HepG2 (cell line): ENCODE results near the gene TNFSF9. TPM values are rescaled to one million over a fixed set of nuclear protein-coding genes. Genes with fewer than 3 reads are reported as not detected.

ENCODE experiments used
- ATAC-seq: fragments of 200-7000 bp; cut with Tn5 transposase; 3 replicates; pipeline ENCODE4 v1.9.1; 2020; ENCODE audit warnings: mild to moderate bottlenecking, moderate library complexity
- BruUV-seq: library from RNA; stranded (reverse); fragments of 400-500 nt; replicated peaks from 2 replicates; lab custom pipeline; 2021; lab: Mats Ljungman, UMichigan
- CTCF ChIA-PET: fragments of 300-600 bp; formaldehyde crosslinking; extraction: SDS; loops from one replicate; lab custom pipeline; 2021; ENCODE audit warnings: low total read pairs, inconsistent platforms, low intra/inter-chr PET ratio; lab: Yijun Ruan, JAX
- POLR2A ChIA-PET: fragments of 350-600 bp; sonication (Branson Sonifier 250); formaldehyde crosslinking; loops from one replicate; lab custom pipeline; 2020; ENCODE audit warnings: antibody characterized with exemption, inconsistent platforms; lab: Yijun Ruan, JAX
- DNase-seq: peaks from one replicate; pipeline ENCODE4 v3.0.0-alpha.2; 2015; ENCODE audit warnings: low spot score
- FAIRE-seq: peaks from 3 replicates; lab custom pipeline; 2011; peaks lifted over from hg19 to GRCh38; lab: Jason Lieb, UNC
- H2AFZ ChIP-seq: one replicate; pipeline ENCODE4 v1.6.1; 2011; ENCODE audit warnings: low read length, inconsistent platforms
- H3K27ac ChIP-seq: fragments of 300-600 bp; 3 replicates; pipeline ENCODE4 v1.8.0; 2011; ENCODE audit warnings: mixed run types, mild to moderate bottlenecking, mixed read lengths, low read length, inconsistent platforms; ENCODE audit not compliant: insufficient read depth; ENCODE audit errors: extremely low read length
- H3K27me3 ChIP-seq, 2 experiments: fragments of 200-600 bp in 1 of 2; 2 replicates in 1 of 2; 3 replicates in 1 of 2; pipeline versions ENCODE4 v1.6.0 to v1.8.0; 2011; ENCODE audit warnings: low read length in 2 of 2, mild to moderate bottlenecking in 2 of 2, moderate library complexity in 2 of 2, inconsistent platforms in 1 of 2; ENCODE audit not compliant: insufficient read depth in 2 of 2, control insufficient read depth in 1 of 2
- H3K36me3 ChIP-seq, 2 experiments: fragments of 200-600 bp in 1 of 2; replicated peaks in 1 of 2; 2 replicates in 1 of 2; 3 replicates in 1 of 2; pipeline versions ENCODE4 v1.5.1 to v1.8.0; 2011; ENCODE audit warnings: low read length in 2 of 2, inconsistent platforms in 1 of 2; ENCODE audit not compliant: insufficient read depth in 2 of 2, control insufficient read depth in 1 of 2
- H3K4me1 ChIP-seq: 2 replicates; pipeline ENCODE4 v1.5.1; 2012; ENCODE audit warnings: low read length, inconsistent platforms; ENCODE audit not compliant: insufficient read depth
- H3K4me2 ChIP-seq: 2 replicates; pipeline ENCODE4 v1.6.0; 2011; ENCODE audit warnings: low read depth, low read length, inconsistent platforms
- H3K4me3 ChIP-seq, 3 experiments: fragments of 200-600 bp in 1 of 3; sonication (generic), shearing (Covaris generic) in 1 of 3; replicated peaks in 1 of 3; 2 replicates each; pipeline ENCODE4 v1.5.1; 2011 to 2016; ENCODE audit warnings: low read length in 3 of 3, inconsistent platforms in 2 of 3, low read depth in 2 of 3, mild to moderate bottlenecking in 2 of 3, control low read depth in 1 of 3, mixed read lengths in 1 of 3; ENCODE audit not compliant: insufficient read depth in 1 of 3
- H3K79me2 ChIP-seq: one replicate; pipeline ENCODE4 v1.6.1; 2011; ENCODE audit warnings: low read length, inconsistent platforms; ENCODE audit not compliant: insufficient read depth
- H3K9ac ChIP-seq: 2 replicates; pipeline ENCODE4 v1.6.0; 2011; ENCODE audit warnings: mild to moderate bottlenecking, low read depth, low read length, inconsistent platforms; ENCODE audit not compliant: insufficient read depth
- H3K9me3 ChIP-seq: 2 replicates; pipeline ENCODE4 v1.5.1; 2012; ENCODE audit warnings: mild to moderate bottlenecking, low read length
- H4K20me1 ChIP-seq: 2 replicates; pipeline ENCODE4 v1.6.0; 2011; ENCODE audit warnings: inconsistent platforms, mild to moderate bottlenecking, low read length, moderate library complexity; ENCODE audit not compliant: insufficient read depth
- BRCA1 ChIP-seq: sonication (generic); formaldehyde crosslinking; IDR thresholded peaks from 2 replicates; pipeline ENCODE4 v1.4.0; 2020; ENCODE audit warnings: missing genetic modification reagents
- MEIS2 ChIP-seq: sonication (generic); formaldehyde crosslinking; IDR thresholded peaks from 2 replicates; pipeline ENCODE4 v1.9.0; 2021; ENCODE audit warnings: mild to moderate bottlenecking, missing genetic modification reagents
- NFIC ChIP-seq: IDR thresholded peaks from 2 replicates; pipeline ENCODE4 v1.6.1; 2012; ENCODE audit warnings: mild to moderate bottlenecking, low read length, inconsistent platforms
- SIN3B ChIP-seq: fragments of 150-350 bp; IDR thresholded peaks from 2 replicates; pipeline ENCODE4 v1.6.1; 2014; ENCODE audit warnings: low read length
- SNRNP70 ChIP-seq: fragments of 200-400 bp; formaldehyde crosslinking; IDR thresholded peaks from 2 replicates; pipeline ENCODE4 v1.6.1; 2017; ENCODE audit warnings: mild to moderate bottlenecking, low read depth, low read length, moderate library complexity
- SYNCRIP ChIP-seq: fragments of 200-400 bp; formaldehyde crosslinking; IDR thresholded peaks from 2 replicates; pipeline ENCODE4 v1.6.1; 2018; ENCODE audit warnings: mild to moderate bottlenecking, low read depth, low read length; ENCODE audit not compliant: insufficient read depth
- TBX3 ChIP-seq: fragments of 450-650 bp; IDR thresholded peaks from 2 replicates; pipeline ENCODE4 v1.6.1; 2017; ENCODE audit warnings: antibody characterized with exemption, mild to moderate bottlenecking, inconsistent platforms, borderline replicate concordance
- ZNF224 ChIP-seq: sonication (generic); formaldehyde crosslinking; IDR thresholded peaks from 2 replicates; pipeline ENCODE4 v1.5.0; 2020; ENCODE audit warnings: mild to moderate bottlenecking, missing genetic modification reagents
- ZSCAN31 ChIP-seq: sonication (generic); formaldehyde crosslinking; IDR thresholded peaks from 2 replicates; pipeline ENCODE4 v1.5.0; 2020; ENCODE audit warnings: low read depth, mild to moderate bottlenecking, missing genetic modification reagents
- WGBS: methylation state at CpG from one replicate; pipeline ENCODE4 v1.1.6; 2017; ENCODE audit warnings: low lambda C conversion rate; 5-methylcytosine and 5-hydroxymethylcytosine counted together
- in situ Hi-C: cut with HindIII; loops from 2 replicates; pipeline ENCODE4 v1.10.0; 2017; ENCODE audit warnings: low pct_unique_long_range_greater_than_20kb; ENCODE audit not compliant: extremely low pct_ligation_motif_present
- intact Hi-C: fragments of 100-400 bp; cut with micrococcal nuclease; formaldehyde crosslinking; loops from one replicate; pipeline ENCODE4 v1.10.0; 2022; ENCODE audit not compliant: unreplicated experiment
- polyA plus RNA-seq, 8 experiments: library from polyadenylated mRNA; depleted of rRNA in 3 of 8; stranded (reverse) in 7 of 8; unstranded in 1 of 8; fragments of >200 nt; fragmentation: Illumina TruSeq in 4 of 8; extraction: Trizol in 4 of 8; gene quantifications; 2 replicates each; pipeline versions ENCODE4 v1.2.1 to v1.2.3, GENCODE V29; 2011 to 2016; ENCODE audit warnings: low read depth in 4 of 8, missing spikeins in 1 of 8, mixed read lengths in 1 of 8; ENCODE audit not compliant: insufficient read depth in 1 of 8
- total RNA-seq, 5 experiments: library from RNA; depleted of rRNA; stranded (reverse); fragments of >200 nt; fragmentation: Illumina TruSeq; extraction: Trizol; gene quantifications; 2 replicates each; pipeline ENCODE4 v1.2.3, GENCODE V29; 2016; ENCODE audit warnings: low read depth in 1 of 5
- TF ChIP-seq, protein P1 (sequence below): IDR thresholded peaks from 2 replicates; pipeline ENCODE4 v1.6.1; 2016; ENCODE audit warnings: missing genetic modification reagents, missing compliant biosample characterization
- TF ChIP-seq, protein P2 (sequence below): sonication (generic); formaldehyde crosslinking; IDR thresholded peaks from 2 replicates; pipeline ENCODE4 v1.5.1; 2020; ENCODE audit warnings: mild to moderate bottlenecking, moderate library complexity, missing genetic modification reagents
- TF ChIP-seq, protein P3 (sequence below): IDR thresholded peaks from 2 replicates; pipeline ENCODE4 v1.4.0; 2020; ENCODE audit warnings: mild to moderate bottlenecking, missing genetic modification reagents
- TF ChIP-seq, protein P4 (sequence below): sonication (generic); formaldehyde crosslinking; IDR thresholded peaks from 2 replicates; pipeline ENCODE4 v1.8.1; 2023; ENCODE audit warnings: missing genetic modification reagents, inconsistent platforms, borderline replicate concordance
- TF ChIP-seq, protein P5 (sequence below): sonication (generic); formaldehyde crosslinking; IDR thresholded peaks from 2 replicates; pipeline ENCODE4 v1.5.0; 2020; ENCODE audit warnings: missing genetic modification reagents

TNFSF9 gene
- total and polyA plus RNA-seq, 2 of the 13 experiments (the other 11 are each of a cell fraction or from before 2014, with no cell fraction given), result 1.0 to 1.8 TPM

DNA sequence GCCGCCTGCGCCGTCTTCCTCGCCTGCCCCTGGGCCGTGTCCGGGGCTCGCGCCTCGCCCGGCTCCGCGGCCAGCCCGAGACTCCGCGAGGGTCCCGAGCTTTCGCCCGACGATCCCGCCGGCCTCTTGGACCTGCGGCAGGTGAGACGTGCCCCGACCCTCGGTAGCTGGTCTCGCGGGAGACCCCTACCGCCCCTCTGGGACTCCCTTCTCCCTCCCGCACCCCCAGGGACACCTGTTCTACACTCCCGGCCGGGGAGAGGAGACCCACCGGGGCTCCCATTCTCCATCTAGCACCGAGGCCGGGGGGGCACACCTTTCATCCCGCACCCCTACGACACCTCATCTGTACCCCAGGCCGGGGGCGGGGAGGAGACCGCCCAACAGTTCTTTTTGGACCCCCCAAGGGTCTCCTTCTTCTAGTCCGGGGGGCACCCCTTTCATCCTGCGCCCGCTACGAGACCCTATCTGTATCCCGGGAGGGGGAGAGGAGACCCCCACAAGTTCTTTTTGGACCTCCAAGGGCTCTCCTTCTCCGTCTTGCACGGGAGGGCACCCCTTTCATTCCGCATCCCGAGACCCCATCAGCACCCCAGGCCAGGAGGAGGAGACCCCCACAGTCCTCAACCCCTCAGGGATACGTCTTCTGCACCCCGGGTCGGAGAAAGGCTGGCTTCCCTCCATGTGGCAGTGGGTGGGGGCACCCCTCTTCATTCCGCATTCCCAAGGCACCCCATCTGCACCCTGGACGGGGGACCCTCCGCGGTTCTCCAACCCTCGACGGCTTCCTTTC, 533 bp downstream of the TNFSF9 start (continued):
- TF ChIP-seq BRCA1 (CRISPR knock-in tag) (no peak), MEIS2 (CRISPR knock-in tag) (no peak)
- TF ChIP-seq, protein P1, sequence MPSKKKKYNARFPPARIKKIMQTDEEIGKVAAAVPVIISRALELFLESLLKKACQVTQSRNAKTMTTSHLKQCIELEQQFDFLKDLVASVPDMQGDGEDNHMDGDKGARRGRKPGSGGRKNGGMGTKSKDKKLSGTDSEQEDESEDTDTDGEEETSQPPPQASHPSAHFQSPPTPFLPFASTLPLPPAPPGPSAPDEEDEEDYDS (CRISPR knock-in tag), result no peak

DNA sequence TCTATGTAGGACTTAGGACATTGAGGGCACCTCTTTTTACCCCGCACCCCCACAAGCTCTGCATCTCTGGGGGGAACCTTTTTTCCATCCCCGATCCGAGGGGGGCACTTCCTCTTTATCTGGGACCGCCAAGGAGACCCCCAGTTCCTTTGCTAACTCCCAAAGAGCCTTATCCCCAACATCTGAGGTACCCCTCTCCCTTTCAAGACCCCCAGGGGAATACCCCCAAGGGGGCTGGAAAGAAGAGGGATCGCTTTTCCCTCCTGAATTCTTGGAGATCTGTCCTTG, 1.1 kb downstream of the TNFSF9 start:
- H3K27ac ChIP-seq, result no peak overlapping the region
- H4K20me1 ChIP-seq, result no peaks in the 10 kb centered on the region
- FAIRE-seq (no peak), ATAC-seq (no peak), DNase-seq (no peak)
- intact Hi-C loops, result no loop called here
- in situ Hi-C loops, result no loop called here
- WGBS, result 54% methylated on average over 5 of the region's 5 CpGs
- H3K4me3 ChIP-seq, result peak overlapping the region in 1 of 3 experiments; percentile 78; a peak in 2 of 6 replicates
- H3K79me2 ChIP-seq, result no peaks in the 10 kb centered on the region
- peaks cover 57% of the 10 kb centered on the region for H3K4me1 ChIP-seq
- H3K4me2 ChIP-seq, result peak overlapping the region; percentile 99
- no peaks in the 10 kb centered on the region for H3K9me3 ChIP-seq
- no peak overlapping the region for H3K9ac ChIP-seq
- POLR2A ChIA-PET, result no interaction called here
- H2AFZ ChIP-seq, result no peak overlapping the region
- CTCF ChIA-PET, result no interaction called here
- BruUV-seq, result no TSS peak
- peaks cover 0 to 14% of the 10 kb centered on the region in 2 experiments; a peak in 3 of 5 replicates for H3K27me3 ChIP-seq
- H3K36me3 ChIP-seq, result no peaks in the 10 kb centered on the region
- TF ChIP-seq, protein P2, sequence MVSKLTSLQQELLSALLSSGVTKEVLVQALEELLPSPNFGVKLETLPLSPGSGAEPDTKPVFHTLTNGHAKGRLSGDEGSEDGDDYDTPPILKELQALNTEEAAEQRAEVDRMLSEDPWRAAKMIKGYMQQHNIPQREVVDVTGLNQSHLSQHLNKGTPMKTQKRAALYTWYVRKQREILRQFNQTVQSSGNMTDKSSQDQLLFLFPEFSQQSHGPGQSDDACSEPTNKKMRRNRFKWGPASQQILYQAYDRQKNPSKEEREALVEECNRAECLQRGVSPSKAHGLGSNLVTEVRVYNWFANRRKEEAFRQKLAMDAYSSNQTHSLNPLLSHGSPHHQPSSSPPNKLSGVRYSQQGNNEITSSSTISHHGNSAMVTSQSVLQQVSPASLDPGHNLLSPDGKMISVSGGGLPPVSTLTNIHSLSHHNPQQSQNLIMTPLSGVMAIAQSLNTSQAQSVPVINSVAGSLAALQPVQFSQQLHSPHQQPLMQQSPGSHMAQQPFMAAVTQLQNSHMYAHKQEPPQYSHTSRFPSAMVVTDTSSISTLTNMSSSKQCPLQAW (CRISPR knock-in tag), result no peak
- TF ChIP-seq TBX3, result no peak
- TF ChIP-seq, protein P3, sequence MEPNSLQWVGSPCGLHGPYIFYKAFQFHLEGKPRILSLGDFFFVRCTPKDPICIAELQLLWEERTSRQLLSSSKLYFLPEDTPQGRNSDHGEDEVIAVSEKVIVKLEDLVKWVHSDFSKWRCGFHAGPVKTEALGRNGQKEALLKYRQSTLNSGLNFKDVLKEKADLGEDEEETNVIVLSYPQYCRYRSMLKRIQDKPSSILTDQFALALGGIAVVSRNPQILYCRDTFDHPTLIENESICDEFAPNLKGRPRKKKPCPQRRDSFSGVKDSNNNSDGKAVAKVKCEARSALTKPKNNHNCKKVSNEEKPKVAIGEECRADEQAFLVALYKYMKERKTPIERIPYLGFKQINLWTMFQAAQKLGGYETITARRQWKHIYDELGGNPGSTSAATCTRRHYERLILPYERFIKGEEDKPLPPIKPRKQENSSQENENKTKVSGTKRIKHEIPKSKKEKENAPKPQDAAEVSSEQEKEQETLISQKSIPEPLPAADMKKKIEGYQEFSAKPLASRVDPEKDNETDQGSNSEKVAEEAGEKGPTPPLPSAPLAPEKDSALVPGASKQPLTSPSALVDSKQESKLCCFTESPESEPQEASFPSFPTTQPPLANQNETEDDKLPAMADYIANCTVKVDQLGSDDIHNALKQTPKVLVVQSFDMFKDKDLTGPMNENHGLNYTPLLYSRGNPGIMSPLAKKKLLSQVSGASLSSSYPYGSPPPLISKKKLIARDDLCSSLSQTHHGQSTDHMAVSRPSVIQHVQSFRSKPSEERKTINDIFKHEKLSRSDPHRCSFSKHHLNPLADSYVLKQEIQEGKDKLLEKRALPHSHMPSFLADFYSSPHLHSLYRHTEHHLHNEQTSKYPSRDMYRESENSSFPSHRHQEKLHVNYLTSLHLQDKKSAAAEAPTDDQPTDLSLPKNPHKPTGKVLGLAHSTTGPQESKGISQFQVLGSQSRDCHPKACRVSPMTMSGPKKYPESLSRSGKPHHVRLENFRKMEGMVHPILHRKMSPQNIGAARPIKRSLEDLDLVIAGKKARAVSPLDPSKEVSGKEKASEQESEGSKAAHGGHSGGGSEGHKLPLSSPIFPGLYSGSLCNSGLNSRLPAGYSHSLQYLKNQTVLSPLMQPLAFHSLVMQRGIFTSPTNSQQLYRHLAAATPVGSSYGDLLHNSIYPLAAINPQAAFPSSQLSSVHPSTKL (CRISPR knock-in tag), result no peak
- TF ChIP-seq SIN3B, result no peak
- TF ChIP-seq SYNCRIP, result no peak
- TF ChIP-seq SNRNP70, result no peak
- TF ChIP-seq ZSCAN31, result no peak
- no peak for TF ChIP-seq NFIC
- TF ChIP-seq, protein P4, sequence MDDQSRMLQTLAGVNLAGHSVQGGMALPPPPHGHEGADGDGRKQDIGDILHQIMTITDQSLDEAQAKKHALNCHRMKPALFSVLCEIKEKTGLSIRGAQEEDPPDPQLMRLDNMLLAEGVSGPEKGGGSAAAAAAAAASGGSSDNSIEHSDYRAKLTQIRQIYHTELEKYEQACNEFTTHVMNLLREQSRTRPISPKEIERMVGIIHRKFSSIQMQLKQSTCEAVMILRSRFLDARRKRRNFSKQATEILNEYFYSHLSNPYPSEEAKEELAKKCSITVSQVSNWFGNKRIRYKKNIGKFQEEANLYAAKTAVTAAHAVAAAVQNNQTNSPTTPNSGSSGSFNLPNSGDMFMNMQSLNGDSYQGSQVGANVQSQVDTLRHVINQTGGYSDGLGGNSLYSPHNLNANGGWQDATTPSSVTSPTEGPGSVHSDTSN (CRISPR knock-in tag), result no peak
- TF ChIP-seq BRCA1 (CRISPR knock-in tag), result no peak
- TF ChIP-seq, protein P5, sequence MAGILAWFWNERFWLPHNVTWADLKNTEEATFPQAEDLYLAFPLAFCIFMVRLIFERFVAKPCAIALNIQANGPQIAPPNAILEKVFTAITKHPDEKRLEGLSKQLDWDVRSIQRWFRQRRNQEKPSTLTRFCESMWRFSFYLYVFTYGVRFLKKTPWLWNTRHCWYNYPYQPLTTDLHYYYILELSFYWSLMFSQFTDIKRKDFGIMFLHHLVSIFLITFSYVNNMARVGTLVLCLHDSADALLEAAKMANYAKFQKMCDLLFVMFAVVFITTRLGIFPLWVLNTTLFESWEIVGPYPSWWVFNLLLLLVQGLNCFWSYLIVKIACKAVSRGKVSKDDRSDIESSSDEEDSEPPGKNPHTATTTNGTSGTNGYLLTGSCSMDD (CRISPR knock-in tag), result no peak
- no peak for TF ChIP-seq ZNF224 (CRISPR knock-in tag)
